ENCODE measurements around the gene RING1. TPM values are rescaled to one million over a fixed set of nuclear protein-coding genes. Genes with fewer than 3 reads are reported as not detected.

Gene RING1
- total RNA-seq, 6 experiments from 2014 or later, result 43.4 to 55.1 (median 52.1) TPM

DNA sequence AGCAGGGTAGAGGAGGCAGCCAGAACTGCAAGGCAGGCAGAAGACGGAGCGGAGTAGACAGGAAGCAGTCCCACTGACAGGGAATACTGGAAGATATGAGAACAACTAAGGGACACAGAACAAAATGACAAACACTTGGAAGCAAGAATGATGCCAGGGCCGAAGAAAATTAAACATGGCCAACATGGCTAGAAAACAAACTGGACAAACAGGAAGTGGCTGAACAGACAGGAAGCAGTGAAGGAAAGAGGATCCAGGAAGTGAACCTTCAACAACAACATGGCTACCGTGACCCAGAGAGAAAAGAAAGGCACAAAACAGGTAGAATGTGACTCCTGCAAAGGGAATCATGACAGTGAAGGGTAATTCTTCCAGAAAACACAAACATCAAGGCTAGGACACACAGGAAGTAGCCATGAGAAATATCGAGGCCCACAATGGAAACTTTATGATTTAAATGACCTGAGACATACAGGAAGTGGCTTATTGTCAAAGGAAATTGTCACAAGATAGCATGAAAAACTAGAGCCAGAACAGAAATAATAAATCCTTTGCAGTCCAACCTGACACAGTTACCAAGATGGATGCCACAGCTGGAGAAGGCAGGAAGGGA lies 25.1 kb upstream of the RING1 start:
- H3K4me1 Mint-ChIP-seq (ENCODE audit: low read depth), result peaks cover 10% of the 10 kb centered on the region; the same call in 1 of the 2 replicates
- TF ChIP-seq, protein P1, sequence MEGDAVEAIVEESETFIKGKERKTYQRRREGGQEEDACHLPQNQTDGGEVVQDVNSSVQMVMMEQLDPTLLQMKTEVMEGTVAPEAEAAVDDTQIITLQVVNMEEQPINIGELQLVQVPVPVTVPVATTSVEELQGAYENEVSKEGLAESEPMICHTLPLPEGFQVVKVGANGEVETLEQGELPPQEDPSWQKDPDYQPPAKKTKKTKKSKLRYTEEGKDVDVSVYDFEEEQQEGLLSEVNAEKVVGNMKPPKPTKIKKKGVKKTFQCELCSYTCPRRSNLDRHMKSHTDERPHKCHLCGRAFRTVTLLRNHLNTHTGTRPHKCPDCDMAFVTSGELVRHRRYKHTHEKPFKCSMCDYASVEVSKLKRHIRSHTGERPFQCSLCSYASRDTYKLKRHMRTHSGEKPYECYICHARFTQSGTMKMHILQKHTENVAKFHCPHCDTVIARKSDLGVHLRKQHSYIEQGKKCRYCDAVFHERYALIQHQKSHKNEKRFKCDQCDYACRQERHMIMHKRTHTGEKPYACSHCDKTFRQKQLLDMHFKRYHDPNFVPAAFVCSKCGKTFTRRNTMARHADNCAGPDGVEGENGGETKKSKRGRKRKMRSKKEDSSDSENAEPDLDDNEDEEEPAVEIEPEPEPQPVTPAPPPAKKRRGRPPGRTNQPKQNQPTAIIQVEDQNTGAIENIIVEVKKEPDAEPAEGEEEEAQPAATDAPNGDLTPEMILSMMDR (IDR thresholded peaks at IDR 0.05), result no peak
- DNase-seq, result no peak
- H3K27ac Mint-ChIP-seq, result no peak overlapping the region
- H3K36me3 Mint-ChIP-seq (ENCODE audit: low read depth), result peaks cover 7% of the 10 kb centered on the region; the same call in 1 of the 2 replicates
- H3K9me3 Mint-ChIP-seq, result no peaks in the 10 kb centered on the region
- peaks cover 11% of the 10 kb centered on the region for H3K27me3 Mint-ChIP-seq (ENCODE audit: insufficient read depth)
- no peak overlapping the region for H3K4me3 Mint-ChIP-seq

DNA sequence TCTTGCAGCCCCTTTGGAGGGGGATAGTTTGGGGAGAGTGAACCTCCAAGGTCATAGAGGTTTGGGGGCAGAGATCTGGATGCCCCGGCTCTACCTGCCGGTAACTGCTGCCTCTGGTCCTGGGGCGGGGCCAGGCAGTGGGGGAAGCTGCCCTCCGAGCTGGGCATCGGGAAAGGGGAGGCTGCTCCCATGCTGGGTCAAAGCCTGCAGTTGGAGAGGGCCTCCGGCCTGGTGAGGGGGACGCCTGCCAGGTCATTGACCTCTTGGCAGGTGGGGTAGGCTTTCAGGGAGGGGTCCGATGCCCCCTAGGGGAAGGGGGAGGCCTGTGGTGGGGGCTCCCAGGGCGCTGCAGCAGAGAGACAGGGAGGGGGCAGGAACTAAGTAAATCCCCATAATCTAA lies 23.1 kb upstream of the RING1 start:
- Mint-ChIP-seq H3K27me3 (ENCODE audit: insufficient read depth) (peaks cover 12% of the 10 kb centered on the region), H3K9me3 (no peaks in the 10 kb centered on the region), H3K36me3 (ENCODE audit: low read depth) (peaks cover 7% of the 10 kb centered on the region; the same call in 1 of the 2 replicates), H3K4me3 (no peak overlapping the region), H3K4me1 (ENCODE audit: low read depth) (peaks cover 10% of the 10 kb centered on the region; the same call in 1 of the 2 replicates), H3K27ac (no peak overlapping the region)
- TF ChIP-seq, protein P1 (IDR thresholded peaks at IDR 0.05), result no peak
- no peak for DNase-seq

DNA sequence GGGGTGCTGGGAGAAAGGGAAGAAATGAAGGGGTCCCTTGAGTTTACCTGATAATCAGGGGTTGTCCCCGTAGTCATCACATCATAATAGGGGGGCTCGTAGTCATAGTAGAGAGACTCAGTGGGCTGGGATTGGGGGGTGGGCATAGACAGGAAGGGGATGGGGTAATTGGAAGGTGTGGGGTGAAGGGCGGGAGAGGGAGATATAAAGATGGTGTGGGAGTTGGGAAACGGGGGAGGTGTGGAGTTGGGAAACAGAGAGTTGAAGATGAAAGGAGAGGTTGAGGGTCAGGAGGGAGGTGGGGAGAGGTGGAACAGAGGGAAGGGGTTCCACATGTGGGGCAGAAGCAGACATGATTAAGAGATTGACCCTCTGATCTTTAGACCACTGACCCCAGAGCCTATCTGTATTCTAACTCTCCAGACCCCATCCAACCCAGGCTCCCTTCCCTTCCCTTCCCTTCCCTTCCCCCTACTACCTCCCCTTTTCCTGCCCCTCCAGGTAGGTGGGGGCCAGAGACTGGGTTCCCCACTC lies 22.6 kb upstream of the RING1 start:
- H3K4me1 Mint-ChIP-seq (ENCODE audit: low read depth), result peaks cover 10% of the 10 kb centered on the region; the same call in 1 of the 2 replicates
- H3K9me3 Mint-ChIP-seq, result no peaks in the 10 kb centered on the region
- no peak overlapping the region for H3K4me3 Mint-ChIP-seq
- H3K27me3 Mint-ChIP-seq (ENCODE audit: insufficient read depth), result peaks cover 16% of the 10 kb centered on the region
- H3K27ac Mint-ChIP-seq, result no peak overlapping the region
- H3K36me3 Mint-ChIP-seq (ENCODE audit: low read depth), result peaks cover 7% of the 10 kb centered on the region; the same call in 1 of the 2 replicates
- TF ChIP-seq, protein P1 (IDR thresholded peaks at IDR 0.05), result no peak
- DNase-seq, result no peak

DNA sequence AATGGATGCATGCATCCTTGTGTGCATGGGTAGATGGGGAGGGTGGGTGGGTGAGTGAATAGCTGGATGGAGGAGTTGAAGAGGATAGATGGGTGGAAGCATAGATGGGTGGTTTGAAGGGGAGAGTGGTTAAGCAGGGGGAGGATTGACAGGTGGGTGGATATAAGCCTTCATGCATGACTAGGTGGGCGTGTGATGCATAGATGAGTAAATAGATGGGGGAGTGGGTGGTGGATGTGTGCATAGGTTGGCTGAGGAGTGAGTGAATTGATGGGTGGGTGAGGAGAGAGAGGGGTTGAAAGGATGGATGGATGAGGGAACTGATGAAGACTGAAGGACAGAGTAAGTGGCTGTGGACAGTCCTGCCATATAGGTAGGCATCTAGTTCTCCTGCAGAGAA lies 20.5 kb upstream of the RING1 start:
- Mint-ChIP-seq H3K4me1 (ENCODE audit: low read depth) (peaks cover 10% of the 10 kb centered on the region; the same call in 1 of the 2 replicates), H3K4me3 (no peak overlapping the region), H3K36me3 (ENCODE audit: low read depth) (peaks cover 5% of the 10 kb centered on the region; the same call in 1 of the 2 replicates), H3K9me3 (no peaks in the 10 kb centered on the region), H3K27ac (no peak overlapping the region), H3K27me3 (ENCODE audit: insufficient read depth) (peaks cover 19% of the 10 kb centered on the region)
- TF ChIP-seq, protein P1 (IDR thresholded peaks at IDR 0.05), result no peak
- DNase-seq, result no peak

DNA sequence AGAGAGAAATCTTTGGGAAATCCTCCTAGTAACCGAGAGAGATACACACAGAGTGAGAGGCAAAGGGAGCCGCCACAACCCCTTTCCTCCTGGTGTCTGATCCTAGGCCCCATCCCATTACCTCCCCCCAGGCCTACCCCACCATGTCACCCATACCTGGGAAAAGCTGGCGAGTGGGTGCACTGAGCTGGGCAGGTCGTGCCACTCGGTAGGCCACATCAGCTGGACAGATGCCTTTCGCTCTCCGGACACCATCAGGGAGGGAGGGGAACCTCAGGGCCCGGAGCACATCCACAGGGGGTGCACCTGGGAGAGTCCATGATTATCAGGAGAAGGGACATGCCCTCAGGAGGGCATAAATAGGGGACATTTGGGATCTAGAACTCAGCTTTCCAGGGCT lies 19.1 kb upstream of the RING1 start:
- H3K36me3 Mint-ChIP-seq (ENCODE audit: low read depth), result no peaks in the 10 kb centered on the region
- TF ChIP-seq, protein P1 (IDR thresholded peaks at IDR 0.05), result no peak
- H3K9me3 Mint-ChIP-seq, result no peaks in the 10 kb centered on the region
- H3K4me3 Mint-ChIP-seq, result no peak overlapping the region
- DNase-seq, result no peak
- H3K27me3 Mint-ChIP-seq (ENCODE audit: insufficient read depth), result peaks cover 22% of the 10 kb centered on the region
- no peak overlapping the region for H3K27ac Mint-ChIP-seq
- H3K4me1 Mint-ChIP-seq (ENCODE audit: low read depth), result no peaks in the 10 kb centered on the region
